Peyer's patch (tissue), 4 donors: Measurements from ENCODE around the gene SNX8.

Experiments used
- CTCF ChIP-seq, 6 experiments: fragments of 450-650 bp in 4 of 6; fragments of 200-600 bp in 2 of 6; sonication (generic) in 1 of 6; IDR thresholded peaks; one replicate each; pipeline ENCODE4 v1.5.1; 2017 to 2019; ENCODE audit warnings: antibody characterized with exemption in 6 of 6, mild to moderate bottlenecking in 3 of 6, moderate library complexity in 1 of 6
- POLR2A ChIP-seq, 2 donors: fragments of 450-650 bp; IDR thresholded peaks; one replicate each; pipeline ENCODE4 v1.5.1; 2017; ENCODE audit warnings: antibody characterized with exemption in 2 of 2, mild to moderate bottlenecking in 2 of 2, moderate library complexity in 2 of 2

- no peak for TF ChIP-seq CTCF (IDR thresholded peaks at IDR 0.05)
- no peak for TF ChIP-seq POLR2A (IDR thresholded peaks at IDR 0.05)
Observed at GRCh38 chr7:2245883-2246675, 68.2 kb downstream of the SNX8 start.
